ENCODE results near the gene ABAT. TPM values are rescaled to one million over a fixed set of nuclear protein-coding genes. Genes with fewer than 3 reads are reported as not detected.

ABAT gene
- total RNA-seq, 6 experiments from 2014 or later = 160 to 378 (median 305) TPM

DNA sequence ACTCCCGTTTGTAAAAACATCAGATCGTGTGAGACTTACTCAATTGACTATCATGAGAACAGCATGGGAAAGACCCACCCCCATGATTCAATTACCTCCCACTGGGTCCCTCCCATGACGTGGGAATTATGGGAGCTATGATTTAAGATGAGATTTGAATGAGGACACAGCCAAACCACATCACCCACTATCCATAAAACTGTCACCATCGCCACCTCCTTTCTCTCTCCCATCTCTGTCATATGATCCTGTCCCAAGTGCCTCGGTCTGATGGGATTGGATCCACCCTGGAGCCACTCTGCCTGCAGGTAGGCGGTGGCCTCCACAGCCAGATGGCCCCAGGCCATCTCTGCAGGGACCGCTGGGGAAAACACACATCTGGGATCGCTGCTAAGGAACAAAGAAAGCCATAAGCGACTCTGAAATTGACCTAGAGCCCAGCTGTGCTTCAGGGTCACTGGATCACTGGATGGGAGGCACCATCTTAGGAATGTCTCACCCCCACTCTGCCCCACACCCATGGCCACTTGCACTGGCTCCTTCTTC, 61.8 kb downstream of the ABAT start:
- DNase-seq (no peak), ATAC-seq (no peak)
- H3K36me3 ChIP-seq = no peaks in the 10 kb centered on the region
- no peak overlapping the region for H3K27ac ChIP-seq
- no peaks in the 10 kb centered on the region for H3K27me3 ChIP-seq
- H3K4me3 ChIP-seq = no peak overlapping the region
- 61% methylated on average over 4 of the region's 9 CpGs for WGBS (ENCODE audit: insufficient coverage, low coverage, low lambda C conversion rate, missing lambda C conversion rate)
- intact Hi-C loops (cut with DNase I) = no loop called here
- TF ChIP-seq, protein P1, sequence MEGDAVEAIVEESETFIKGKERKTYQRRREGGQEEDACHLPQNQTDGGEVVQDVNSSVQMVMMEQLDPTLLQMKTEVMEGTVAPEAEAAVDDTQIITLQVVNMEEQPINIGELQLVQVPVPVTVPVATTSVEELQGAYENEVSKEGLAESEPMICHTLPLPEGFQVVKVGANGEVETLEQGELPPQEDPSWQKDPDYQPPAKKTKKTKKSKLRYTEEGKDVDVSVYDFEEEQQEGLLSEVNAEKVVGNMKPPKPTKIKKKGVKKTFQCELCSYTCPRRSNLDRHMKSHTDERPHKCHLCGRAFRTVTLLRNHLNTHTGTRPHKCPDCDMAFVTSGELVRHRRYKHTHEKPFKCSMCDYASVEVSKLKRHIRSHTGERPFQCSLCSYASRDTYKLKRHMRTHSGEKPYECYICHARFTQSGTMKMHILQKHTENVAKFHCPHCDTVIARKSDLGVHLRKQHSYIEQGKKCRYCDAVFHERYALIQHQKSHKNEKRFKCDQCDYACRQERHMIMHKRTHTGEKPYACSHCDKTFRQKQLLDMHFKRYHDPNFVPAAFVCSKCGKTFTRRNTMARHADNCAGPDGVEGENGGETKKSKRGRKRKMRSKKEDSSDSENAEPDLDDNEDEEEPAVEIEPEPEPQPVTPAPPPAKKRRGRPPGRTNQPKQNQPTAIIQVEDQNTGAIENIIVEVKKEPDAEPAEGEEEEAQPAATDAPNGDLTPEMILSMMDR (IDR thresholded peaks at IDR 0.05) = no peak
- no peak for TF ChIP-seq POLR2A (IDR thresholded peaks at IDR 0.05)
- H3K4me1 ChIP-seq = peaks cover 0 to 22% (median 2%) of the 10 kb centered on the region in 4 donors
- H3K9me3 ChIP-seq = no peaks in the 10 kb centered on the region

DNA sequence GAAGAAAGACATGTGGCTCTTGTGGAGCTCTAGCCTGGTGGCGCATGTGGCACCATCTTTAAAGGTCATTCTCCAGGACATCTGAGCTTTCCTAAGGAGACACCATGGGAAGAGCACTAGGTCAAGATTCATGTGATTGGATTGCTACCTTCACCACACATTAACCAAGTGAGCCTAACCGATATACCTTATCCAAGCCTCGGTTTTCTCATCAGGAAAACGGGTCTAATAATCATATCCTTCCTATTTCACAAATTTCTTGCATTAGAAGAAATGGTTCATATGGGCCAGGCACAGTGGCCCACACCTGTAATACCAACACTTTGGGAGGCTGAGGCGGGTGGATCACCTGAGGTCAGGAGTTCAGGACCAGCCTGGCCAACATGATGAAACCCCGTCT, 64.7 kb downstream of the ABAT start:
- intact Hi-C loops (cut with DNase I) = no loop called here
- Histone ChIP-seq H3K36me3 (no peaks in the 10 kb centered on the region), H3K27me3 (no peaks in the 10 kb centered on the region), H3K27ac (peak overlapping the region in 2 of 3 donors; percentile 83 to 95), H3K4me3 (peak overlapping the region in 1 of 3 donors; percentile 32), H3K4me1 (peaks cover 0 to 36% (median 10%) of the 10 kb centered on the region in 4 donors), H3K9me3 (no peaks in the 10 kb centered on the region)
- 78% methylated on average over 4 of the region's 6 CpGs for WGBS (ENCODE audit: insufficient coverage, low coverage, low lambda C conversion rate, missing lambda C conversion rate)
- TF ChIP-seq POLR2A (IDR thresholded peaks at IDR 0.05) = no peak
- TF ChIP-seq, protein P1 (IDR thresholded peaks at IDR 0.05) = no peak
- DNase-seq (no peak), ATAC-seq (no peak)

DNA sequence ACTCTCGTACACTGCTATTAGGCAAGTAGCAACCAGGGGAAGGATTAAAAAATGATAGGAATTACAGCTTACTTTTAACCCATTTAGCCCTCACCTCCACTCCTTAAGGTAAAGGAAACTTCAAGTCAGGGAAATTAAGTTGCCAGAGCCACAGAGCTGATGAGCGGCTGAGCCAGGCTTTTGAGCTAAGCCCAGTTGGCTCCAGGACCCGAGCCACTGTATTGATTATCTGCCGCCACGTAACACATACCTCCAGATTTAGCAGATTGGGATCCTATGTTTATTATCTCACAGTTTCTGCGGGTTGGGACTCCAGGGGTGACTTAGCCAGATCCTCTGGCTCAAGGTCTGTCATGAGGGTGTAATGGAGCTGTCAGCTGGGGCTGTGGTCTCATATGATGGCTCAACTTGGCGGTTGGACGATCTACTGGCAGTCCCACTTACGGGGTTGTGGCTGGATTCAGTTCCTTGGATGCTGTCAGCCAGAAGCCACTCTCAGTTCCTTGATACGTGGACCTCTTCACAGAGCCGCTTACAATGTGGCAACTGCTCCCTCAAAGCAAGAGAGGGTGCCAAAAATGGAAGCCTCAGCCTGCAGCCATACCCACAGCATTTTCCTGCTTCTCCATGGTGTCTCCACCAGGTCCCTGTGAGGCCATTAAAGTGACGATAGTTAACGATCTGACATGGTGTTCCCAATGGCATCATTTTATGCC, 65.7 kb downstream of the ABAT start:
- Histone ChIP-seq H3K27ac (peak overlapping the region; percentile 83 to 95 (median 88)), H3K4me3 (peak overlapping the region in 2 of 3 donors; percentile 19 to 32), H3K36me3 (no peaks in the 10 kb centered on the region), H3K27me3 (no peaks in the 10 kb centered on the region), H3K9me3 (no peaks in the 10 kb centered on the region), H3K4me1 (peaks cover 0 to 36% (median 10%) of the 10 kb centered on the region in 4 donors)
- intact Hi-C loops (cut with DNase I) = no loop called here
- TF ChIP-seq POLR2A (IDR thresholded peaks at IDR 0.05) = no peak
- TF ChIP-seq, protein P1 (IDR thresholded peaks at IDR 0.05) = no peak
- DNase-seq = no peak
- WGBS (ENCODE audit: insufficient coverage, low coverage, low lambda C conversion rate, missing lambda C conversion rate) = 26% methylated on average over 9 of the region's 13 CpGs
- ATAC-seq = peak; percentile 45 to 53 (median 50)

DNA sequence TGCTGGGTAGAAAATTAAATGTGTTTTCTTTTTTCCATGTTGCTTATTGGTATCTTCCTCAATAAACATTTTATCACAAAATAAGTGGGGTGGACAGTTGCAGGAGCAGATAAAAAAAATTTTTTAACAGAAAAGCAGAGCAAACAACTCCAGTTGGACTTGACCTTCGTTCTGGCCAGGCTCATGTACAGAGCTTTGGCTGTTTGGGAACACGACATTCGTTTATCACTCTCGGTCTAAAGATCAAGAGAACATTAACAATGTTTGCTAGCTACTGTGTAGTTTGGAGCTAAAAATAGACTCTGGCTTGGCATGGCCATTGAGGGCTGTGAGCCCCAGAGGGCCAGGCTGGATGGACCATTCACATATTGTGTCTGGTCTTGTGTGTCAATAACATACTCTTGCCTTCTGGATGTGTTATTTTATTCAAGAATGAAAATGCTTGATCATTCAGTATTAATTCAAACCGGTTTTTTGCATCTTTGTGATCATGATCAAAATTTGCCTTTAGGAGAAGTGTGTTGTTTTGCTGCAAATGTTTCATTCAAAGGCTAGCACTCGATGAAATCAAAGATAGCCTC, 66.4 kb downstream of the ABAT start:
- H3K9me3 ChIP-seq = no peaks in the 10 kb centered on the region
- DNase-seq (peak; percentile 53 to 84 (median 73)), ATAC-seq (peak; percentile 89 to 96 (median 92))
- intact Hi-C loops (cut with DNase I) = no loop called here
- peak overlapping the region in 2 of 3 donors; percentile 19 to 32 for H3K4me3 ChIP-seq
- TF ChIP-seq, protein P1 (IDR thresholded peaks at IDR 0.05) = no peak
- TF ChIP-seq POLR2A (IDR thresholded peaks at IDR 0.05) = peak; percentile 44
- H3K27me3 ChIP-seq = no peaks in the 10 kb centered on the region
- no peaks in the 10 kb centered on the region for H3K36me3 ChIP-seq
- H3K4me1 ChIP-seq = peaks cover 0 to 36% (median 10%) of the 10 kb centered on the region in 4 donors
- H3K27ac ChIP-seq = peak overlapping the region; percentile 83 to 95 (median 88)
- WGBS (ENCODE audit: insufficient coverage, low coverage, low lambda C conversion rate, missing lambda C conversion rate) = 18% methylated on average over 6 of the region's 6 CpGs

Measured in right lobe of liver (tissue), 6 donors.